ENCODE results near the gene TRIM28. TPM values are rescaled to one million over a fixed set of nuclear protein-coding genes. Genes with fewer than 3 reads are reported as not detected.
"Not testable (repeated sequence)": the region's sequence is repeated elsewhere in the genome, so short reads cannot be mapped to it uniquely, and the experiment has no call there.

TRIM28 gene
- polyA plus RNA-seq, 3 donors = 16.2 to 234 (median 35.0) TPM

- H3K79me2 ChIP-seq (ENCODE audit: insufficient read depth, low read length) = no peaks in the 10 kb centered on the region
- no peaks in the 10 kb centered on the region for H3K36me3 ChIP-seq (replicated peaks in 1 of 2; ENCODE audit: control insufficient read depth in 1 of 2, insufficient read depth in 2 of 2, low read length in 2 of 2)
- Mint-ChIP-seq H3K9me3 (peaks cover 0 to 7% (median 2%) of the 10 kb centered on the region in 7 donors), H3K4me1 (peaks cover 26% of the 10 kb centered on the region), H3K27me3 (ENCODE audit: low read depth in 3 of 3) (peaks cover 22 to 38% (median 27%) of the 10 kb centered on the region in 3 donors), H3K27ac (no peak overlapping the region), H3K4me3 (peak overlapping the region; percentile 62 to 91), H3K36me3 (no peaks in the 10 kb centered on the region)
- H3K4me1 ChIP-seq (ENCODE audit: control insufficient read depth in 1 of 2, insufficient read depth in 2 of 2, low read length in 2 of 2) = peaks cover 20 to 26% of the 10 kb centered on the region in 2 donors
- intact Hi-C loops (cut with micrococcal nuclease) = no loop called here
- no peaks in the 10 kb centered on the region for H4K20me1 ChIP-seq (ENCODE audit: insufficient read depth, low read length)
- peak overlapping the region; percentile 68 for H3K4me2 ChIP-seq (replicated peaks; ENCODE audit: extremely low read depth, low read length, poor library complexity, severe bottlenecking)
- H3K4me3 ChIP-seq (replicated peaks in 1 of 3; ENCODE audit: low read depth in 2 of 3, low read length in 3 of 3) = peak overlapping the region in 1 of 3 experiments; percentile 60
- H3K27me3 ChIP-seq (ENCODE audit: control insufficient read depth in 2 of 2, insufficient read depth in 2 of 2, low read length in 2 of 2) = peaks cover 8 to 25% of the 10 kb centered on the region in 2 donors
- H3K27ac ChIP-seq (ENCODE audit: low read depth in 1 of 2, low read length in 2 of 2) = no peak overlapping the region
- under 1% methylated on average over 50 of the region's 55 CpGs for WGBS (ENCODE audit: insufficient coverage)
- DNase-seq = no peak
- no peaks in the 10 kb centered on the region for H3K9me3 ChIP-seq (replicated peaks in 1 of 2; ENCODE audit: control insufficient read depth in 1 of 2, insufficient read depth in 1 of 2, low read length in 2 of 2)
- no peak for TF ChIP-seq CTCF (IDR thresholded peaks at IDR 0.05)
- H3K9ac ChIP-seq (ENCODE audit: insufficient read depth, low read length, poor library complexity, severe bottlenecking) = peak overlapping the region; percentile 32
- peak overlapping the region; percentile 72 for H2AFZ ChIP-seq (ENCODE audit: insufficient read depth, low read depth, low read length, poor library complexity, severe bottlenecking)
Observed at GRCh38 chr19:58538257-58539168, 5.4 kb upstream of the TRIM28 start.

GRCh38 chr19:58539169-58539559, 4.7 kb upstream of the TRIM28 start:
- Histone ChIP-seq H3K27me3 (ENCODE audit: control insufficient read depth in 2 of 2, insufficient read depth in 2 of 2, low read length in 2 of 2) (peaks cover 8 to 25% of the 10 kb centered on the region in 2 donors), H3K4me1 (ENCODE audit: control insufficient read depth in 1 of 2, insufficient read depth in 2 of 2, low read length in 2 of 2) (peaks cover 23 to 28% of the 10 kb centered on the region in 2 donors)
- H3K4me3 Mint-ChIP-seq; H3K9ac ChIP-seq (ENCODE audit: insufficient read depth, low read length, poor library complexity, severe bottlenecking); H2AFZ ChIP-seq (ENCODE audit: insufficient read depth, low read depth, low read length, poor library complexity, severe bottlenecking); H3K36me3 Mint-ChIP-seq; H4K20me1 ChIP-seq (ENCODE audit: insufficient read depth, low read length); intact Hi-C loops (cut with micrococcal nuclease); H3K9me3 Mint-ChIP-seq; H3K4me2 ChIP-seq (replicated peaks; ENCODE audit: extremely low read depth, low read length, poor library complexity, severe bottlenecking); H3K4me3 ChIP-seq (replicated peaks in 1 of 3; ENCODE audit: low read depth in 2 of 3, low read length in 3 of 3); H3K79me2 ChIP-seq (ENCODE audit: insufficient read depth, low read length); H3K27ac ChIP-seq (ENCODE audit: low read depth in 1 of 2, low read length in 2 of 2); H3K9me3 ChIP-seq (replicated peaks in 1 of 2; ENCODE audit: control insufficient read depth in 1 of 2, insufficient read depth in 1 of 2, low read length in 2 of 2); H3K36me3 ChIP-seq (replicated peaks in 1 of 2; ENCODE audit: control insufficient read depth in 1 of 2, insufficient read depth in 2 of 2, low read length in 2 of 2): not testable (repeated sequence)
- peaks cover 22 to 38% (median 27%) of the 10 kb centered on the region in 3 donors for H3K27me3 Mint-ChIP-seq (ENCODE audit: low read depth in 3 of 3)
- H3K27ac Mint-ChIP-seq = peak overlapping the region in 1 of 7 donors; percentile 69
- peak in 1 of 3 donors; percentile 15 for DNase-seq
- peaks cover 30% of the 10 kb centered on the region for H3K4me1 Mint-ChIP-seq

GRCh38 chr19:58542641-58543372, 1.1 kb upstream of the TRIM28 start:
- 92% methylated on average over 15 of the region's 18 CpGs for WGBS (ENCODE audit: insufficient coverage)
- Histone ChIP-seq H3K27ac (ENCODE audit: low read depth in 1 of 2, low read length in 2 of 2) (peak overlapping the region in 1 of 2 donors; percentile 100), H3K79me2 (ENCODE audit: insufficient read depth, low read length) (peaks cover 32% of the 10 kb centered on the region), H3K4me1 (ENCODE audit: control insufficient read depth in 1 of 2, insufficient read depth in 2 of 2, low read length in 2 of 2) (peaks cover 39 to 43% of the 10 kb centered on the region in 2 donors), H3K27me3 (ENCODE audit: control insufficient read depth in 2 of 2, insufficient read depth in 2 of 2, low read length in 2 of 2) (peaks cover 8 to 18% of the 10 kb centered on the region in 2 donors), H4K20me1 (ENCODE audit: insufficient read depth, low read length) (peaks cover 32% of the 10 kb centered on the region), H3K4me3 (replicated peaks in 1 of 3; ENCODE audit: low read depth in 2 of 3, low read length in 3 of 3) (peak overlapping the region in 1 of 3 experiments; percentile 93)
- H3K36me3 ChIP-seq (replicated peaks in 1 of 2; ENCODE audit: control insufficient read depth in 1 of 2, insufficient read depth in 2 of 2, low read length in 2 of 2); H3K4me2 ChIP-seq (replicated peaks; ENCODE audit: extremely low read depth, low read length, poor library complexity, severe bottlenecking); H2AFZ ChIP-seq (ENCODE audit: insufficient read depth, low read depth, low read length, poor library complexity, severe bottlenecking); intact Hi-C loops (cut with micrococcal nuclease); H3K9me3 ChIP-seq (replicated peaks in 1 of 2; ENCODE audit: control insufficient read depth in 1 of 2, insufficient read depth in 1 of 2, low read length in 2 of 2); H3K4me3 Mint-ChIP-seq; H3K9me3 Mint-ChIP-seq; H3K9ac ChIP-seq (ENCODE audit: insufficient read depth, low read length, poor library complexity, severe bottlenecking): not testable (repeated sequence)
- peaks cover 45% of the 10 kb centered on the region for H3K4me1 Mint-ChIP-seq
- peaks cover 9 to 20% of the 10 kb centered on the region in 2 donors for H3K36me3 Mint-ChIP-seq
- H3K27me3 Mint-ChIP-seq (ENCODE audit: low read depth in 3 of 3) = peaks cover 14 to 29% (median 21%) of the 10 kb centered on the region in 3 donors
- peak in 1 of 3 donors; percentile 46 for DNase-seq
- peak overlapping the region; percentile 63 to 100 (median 99) for H3K27ac Mint-ChIP-seq
